ENCODE measurements around the gene GALNT13. TPM values are rescaled to one million over a fixed set of nuclear protein-coding genes. Genes with fewer than 3 reads are reported as not detected.

The GALNT13 gene
- total RNA-seq: under 1 TPM; 0.14 to 0.43 TPM

DNA sequence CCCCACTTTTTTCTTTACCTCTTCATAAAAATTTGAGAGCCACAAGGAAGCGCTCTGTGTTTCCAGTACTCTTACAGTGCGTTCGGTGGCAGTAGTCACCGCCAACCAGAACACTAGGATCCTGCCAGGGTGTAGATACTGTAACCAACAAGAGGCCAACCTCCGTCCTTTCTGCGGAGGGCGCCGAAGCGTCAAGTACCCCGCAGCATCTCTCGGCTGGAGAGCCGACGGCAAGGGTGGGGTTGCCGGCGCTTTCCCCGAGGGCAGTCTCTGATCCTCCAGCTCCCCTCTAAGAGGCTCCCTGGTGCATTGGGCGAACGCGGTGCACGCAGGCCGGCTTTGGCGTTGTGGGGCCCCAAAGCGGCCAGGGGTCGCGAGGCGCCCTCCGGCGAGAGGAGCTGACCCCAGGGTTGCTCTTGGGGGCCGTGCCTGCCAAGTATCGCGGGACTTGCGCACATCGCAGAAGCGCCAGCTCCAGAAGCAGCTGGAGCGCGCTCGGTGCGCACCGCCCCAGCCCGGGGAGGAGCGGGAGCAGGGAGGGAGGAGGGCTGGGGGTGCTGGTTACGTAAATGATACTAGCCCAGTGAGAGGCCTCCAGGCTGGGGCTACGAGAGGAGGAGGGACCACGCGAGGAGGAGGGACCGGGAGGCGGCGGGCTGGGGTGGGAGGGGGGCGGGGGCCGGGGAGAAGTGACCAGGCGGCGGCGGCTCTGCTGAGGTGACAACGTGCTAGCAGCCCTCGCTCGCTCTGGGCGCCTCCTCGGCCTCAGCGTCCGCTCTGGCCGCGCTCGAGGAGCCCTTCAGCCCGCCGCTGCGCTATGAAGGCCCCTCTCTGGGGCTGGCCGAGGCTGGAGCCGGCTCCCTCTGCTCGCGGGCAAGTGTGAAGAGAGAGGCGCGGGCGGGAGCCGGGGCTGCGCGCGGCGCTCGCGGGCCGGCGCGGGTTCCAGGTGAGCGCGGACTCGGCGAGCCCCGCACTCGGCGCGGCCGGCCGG, at the start of gene GALNT13:
TSS of gene GALNT13 (plus strand) at position 692 of the 991 bp plus-strand sequence.

Data from activated naive CD4-positive, alpha-beta T cell treated with anti-CD3 and anti-CD28 coated beads, Interleukin-2, amount 10 ng/mL, durations not matched to agents 5 hours and 36 hours (primary cell).